ENCODE results near the gene PTK6.
"Not testable (repeated sequence)": the region's sequence is repeated elsewhere in the genome, so short reads cannot be mapped to it uniquely, and the experiment has no call there.

The PTK6 gene

GRCh38 chr20:63491635-63492230, 45.4 kb downstream of the PTK6 start:
- no peak for DNase-seq

- no peak for DNase-seq
Observed at GRCh38 chr20:63491078-63491477, 46.1 kb downstream of the PTK6 start.

DNA sequence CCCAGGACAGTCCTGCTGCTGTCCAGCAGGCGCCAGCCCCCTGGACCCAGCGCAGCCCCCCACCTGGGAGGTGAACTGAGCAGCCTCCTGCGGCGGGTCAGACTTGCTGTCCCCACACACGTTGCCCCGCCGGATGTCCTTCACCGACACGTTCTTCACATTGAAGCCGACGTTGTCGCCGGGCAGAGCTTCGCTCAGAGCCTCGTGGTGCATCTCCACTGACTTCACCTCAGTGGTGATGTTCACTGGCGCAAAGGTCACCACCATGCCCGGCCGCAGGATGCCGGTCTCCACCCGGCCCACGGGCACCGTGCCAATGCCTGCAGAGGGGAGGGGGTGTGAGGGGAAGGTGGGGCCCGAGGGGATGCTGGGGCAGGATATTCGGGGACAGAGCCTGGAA, 46.8 kb downstream of the PTK6 start:
- no peak for DNase-seq

DNA sequence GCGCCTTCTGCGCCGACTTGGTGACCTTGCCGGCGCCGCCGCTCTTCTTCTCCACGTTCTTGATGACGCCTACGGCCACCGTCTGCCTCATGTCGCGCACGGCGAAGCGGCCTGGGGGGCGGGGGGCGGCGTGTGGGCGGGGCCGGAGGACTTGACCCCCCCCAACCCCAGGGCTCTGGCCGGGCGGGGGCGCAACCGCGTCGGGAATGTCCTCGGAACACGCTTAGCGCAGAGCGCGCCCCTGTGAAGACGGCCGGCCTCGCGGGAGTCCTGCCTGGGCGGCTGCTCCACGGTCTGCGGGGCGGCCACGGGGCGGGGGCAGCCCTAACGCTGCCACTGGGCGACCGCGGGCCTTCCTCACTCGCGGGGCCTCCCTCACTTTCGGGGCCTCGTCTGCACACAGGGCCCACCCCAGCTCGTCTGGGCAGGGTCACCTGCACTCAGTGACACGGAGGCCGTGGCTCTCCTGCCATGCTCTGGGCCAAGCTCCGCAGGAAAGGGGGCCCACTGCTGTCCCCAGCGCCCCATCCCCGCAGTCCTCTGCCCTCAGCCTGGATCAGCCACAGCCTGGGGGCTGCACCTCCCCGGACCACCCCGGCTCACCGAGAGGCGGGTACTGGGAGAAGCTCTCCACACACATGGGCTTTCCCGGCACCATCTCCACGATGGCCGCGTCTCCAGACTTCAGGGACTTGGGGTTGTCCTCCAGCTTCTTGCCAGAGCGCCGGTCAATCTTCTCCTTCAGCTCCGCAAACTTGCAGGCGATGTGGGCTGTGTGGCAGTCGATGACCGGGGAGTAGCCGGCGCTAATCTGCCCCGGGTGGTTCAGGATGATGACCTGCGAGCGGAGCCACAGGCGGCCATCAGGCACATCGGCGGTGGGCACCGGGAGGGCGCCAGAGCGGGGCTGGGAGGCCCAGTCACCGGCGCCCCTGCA, 48.6 kb downstream of the PTK6 start:
- DNase-seq = no peak

GRCh38 chr20:63487781-63488241, 49.4 kb downstream of the PTK6 start:
- no peak for DNase-seq

DNA sequence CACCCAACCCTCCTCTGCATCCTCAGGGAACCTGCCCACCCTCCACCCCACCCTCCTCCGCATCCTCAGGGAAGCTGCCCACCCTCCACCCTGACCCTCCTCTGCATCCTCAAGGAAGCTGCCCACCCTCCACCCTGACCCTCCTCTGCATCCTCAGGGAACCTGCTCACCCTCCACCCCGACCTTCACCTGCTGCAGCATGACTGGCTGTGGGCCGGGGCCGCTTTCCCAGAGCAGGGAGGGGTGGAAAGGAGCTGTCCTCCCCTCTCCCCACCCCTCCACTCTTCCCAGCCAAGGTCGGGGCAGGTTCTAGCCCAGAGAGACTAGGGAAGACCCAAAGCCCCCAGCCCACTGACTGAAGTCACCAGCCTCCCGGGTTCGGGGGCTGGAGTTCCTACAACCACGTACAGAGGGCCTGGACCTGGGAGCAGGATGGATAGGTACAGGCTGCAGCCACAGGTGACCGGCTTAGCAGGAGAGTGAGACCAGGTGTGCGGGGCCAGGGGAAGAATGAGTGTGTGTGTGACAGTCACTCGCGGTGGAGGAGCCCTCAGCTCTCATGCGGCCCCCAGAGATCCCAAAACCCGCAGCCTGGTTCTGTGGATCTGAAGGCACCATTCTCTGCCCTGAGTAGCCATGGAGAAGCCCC, 49.9 kb downstream of the PTK6 start:
- no peak for DNase-seq

- DNase-seq = no peak
Observed at GRCh38 chr20:63486300-63486855, 50.8 kb downstream of the PTK6 start.

DNA sequence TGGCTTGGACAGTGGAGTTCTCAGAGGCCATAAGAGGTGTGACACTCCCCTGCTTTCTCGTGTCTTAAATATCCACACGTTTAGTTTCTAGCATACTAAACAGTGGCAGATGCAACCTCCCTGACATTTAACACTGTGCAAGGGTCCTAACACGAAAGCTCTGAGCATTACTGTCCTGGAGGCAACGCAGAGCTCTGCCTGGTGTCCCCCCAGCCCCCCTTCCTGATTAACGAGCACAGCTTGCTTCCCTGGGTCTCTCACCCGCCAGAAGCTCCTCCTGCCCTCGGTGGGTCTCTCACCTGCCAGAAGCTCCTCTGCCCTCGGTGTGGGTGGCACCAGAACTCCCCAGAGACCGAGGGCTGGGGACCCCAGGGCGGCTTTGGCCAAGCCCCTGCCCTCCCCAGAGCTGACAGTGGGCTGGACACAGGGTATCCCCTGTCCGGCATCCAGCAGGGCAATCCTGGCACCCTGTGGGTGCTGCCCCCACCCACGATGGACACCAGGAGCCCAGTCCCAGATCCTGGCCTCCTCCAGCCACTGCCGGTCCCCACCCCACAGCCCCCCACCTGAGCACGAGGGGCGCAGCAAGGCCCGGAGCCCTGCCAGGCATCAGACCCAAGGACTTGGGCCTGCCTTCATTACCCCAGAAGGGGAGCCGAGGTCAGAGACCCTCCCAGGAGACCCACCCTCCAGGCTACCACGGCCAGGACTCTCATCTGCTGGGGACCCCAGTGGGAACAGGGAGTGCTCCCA, 52.3 kb downstream of the PTK6 start:
- no peak for DNase-seq

DNA sequence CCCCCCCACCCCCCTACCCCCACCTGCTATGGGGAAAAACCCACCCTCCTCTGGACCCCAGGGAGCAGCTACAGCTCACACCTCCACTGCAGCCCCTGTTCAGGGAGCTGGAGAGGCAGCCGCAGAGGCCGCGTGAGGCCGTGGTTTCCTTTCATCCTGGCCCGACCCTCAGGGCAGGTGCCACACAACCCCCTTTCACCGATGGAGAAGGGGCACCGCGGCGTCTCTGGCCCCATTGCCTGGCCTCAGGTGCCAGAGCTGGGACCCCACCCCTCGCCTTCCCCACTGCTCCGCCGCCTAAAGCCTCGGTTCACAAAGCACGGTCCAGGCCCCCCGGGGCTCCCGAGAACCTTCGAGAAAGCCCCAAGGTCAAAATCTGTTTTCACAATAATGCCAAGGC, 52.9 kb downstream of the PTK6 start:
- no peak for DNase-seq

GRCh38 chr20:63483834-63484233, 53.3 kb downstream of the PTK6 start:
- DNase-seq = no peak

DNA sequence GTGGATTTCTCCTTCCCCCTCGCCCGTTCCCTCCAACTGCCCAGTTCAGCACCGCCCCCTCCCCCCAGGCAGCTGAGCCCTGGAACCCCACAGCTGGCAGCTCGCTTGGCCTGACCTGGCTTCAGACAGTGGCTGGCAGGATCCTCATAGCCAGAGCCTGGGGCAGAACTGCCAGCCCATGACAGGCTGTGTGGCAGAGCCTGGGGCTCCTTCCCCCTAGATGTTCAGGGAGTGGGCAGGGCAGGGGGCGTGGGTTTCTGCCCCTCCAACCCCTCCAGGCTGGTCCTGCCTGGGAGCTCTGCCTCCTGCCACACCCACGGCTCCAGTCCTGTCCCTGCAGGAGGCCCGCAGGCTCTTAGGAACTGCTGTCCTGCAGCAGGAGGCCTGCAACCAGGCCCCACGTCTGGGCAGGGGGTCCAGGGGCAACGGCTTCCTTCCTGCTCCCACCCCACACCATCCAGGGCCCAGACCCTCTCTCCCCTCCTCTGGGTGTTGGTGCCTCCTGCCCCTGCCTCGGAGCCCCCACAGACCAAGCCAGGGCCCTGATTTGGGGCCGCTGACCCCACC, 55.1 kb downstream of the PTK6 start:
- no peak for DNase-seq

GRCh38 chr20:63481503-63481902, 55.7 kb downstream of the PTK6 start:
- no peak for DNase-seq

GRCh38 chr20:63479695-63480419, 57.3 kb downstream of the PTK6 start:
- not testable (repeated sequence) for DNase-seq

GRCh38 chr20:63478346-63479302, 58.6 kb downstream of the PTK6 start:
- DNase-seq = no peak

All from activated CD4-positive, alpha-beta T cell treated with anti-CD3 and anti-CD28 coated beads for 4 hours (primary cell).